H1 (cell line): ENCODE data around the gene CDK3. TPM values are rescaled to one million over a fixed set of nuclear protein-coding genes. Genes with fewer than 3 reads are reported as not detected.

ENCODE experiments used
- CTCF ChIA-PET: fragments of 300-600 bp; sonication (Branson Sonifier 250); formaldehyde crosslinking; loops from one replicate; lab custom pipeline; 2021; ENCODE audit not compliant: partially characterized antibody; lab: Charles Lee
- POLR2A ChIA-PET: fragments of 300-600 bp; sonication (Branson Sonifier 250); formaldehyde crosslinking; loops from one replicate; lab custom pipeline; 2021; ENCODE audit warnings: inconsistent platforms; ENCODE audit not compliant: partially characterized antibody; lab: Charles Lee
- DNase-seq, 2 experiments: peaks; one replicate each; pipeline versions ENCODE4 v3.0.0 to v3.0.0-alpha.2; 2010 to 2022; ENCODE audit warnings: low spot score in 2 of 2, low read depth in 1 of 2, mixed read lengths in 1 of 2
- FAIRE-seq: peaks from 2 replicates; lab custom pipeline; 2011; peaks lifted over from hg19 to GRCh38; lab: Jason Lieb, UNC
- H2AFZ ChIP-seq: 2 replicates; pipeline ENCODE4 v1.8.1; 2012; ENCODE audit warnings: low read length, inconsistent platforms
- H2AK5ac ChIP-seq: 2 replicates; pipeline ENCODE4 v1.6.1; 2013; ENCODE audit warnings: low read depth, low read length
- H2BK120ac ChIP-seq: replicated peaks from 2 replicates; pipeline ENCODE3; 2013; ENCODE audit warnings: low read depth, low read length, inconsistent platforms
- H2BK12ac ChIP-seq: 2 replicates; pipeline ENCODE4 v1.6.1; 2013; ENCODE audit warnings: low read depth, low read length
- H2BK15ac ChIP-seq: 2 replicates; pipeline ENCODE4 v1.6.1; 2013; ENCODE audit warnings: low read length
- H2BK20ac ChIP-seq: 2 replicates; pipeline ENCODE4 v1.6.1; 2013; ENCODE audit warnings: low read length
- H2BK5ac ChIP-seq: 2 replicates; pipeline ENCODE4 v1.6.1; 2013; ENCODE audit warnings: low read depth, low read length
- H3K14ac ChIP-seq: 2 replicates; pipeline ENCODE4 v1.6.1; 2013; ENCODE audit warnings: inconsistent platforms; ENCODE audit not compliant: insufficient read length
- H3K18ac ChIP-seq: 2 replicates; pipeline ENCODE4 v1.6.1; 2013; ENCODE audit warnings: low read length; ENCODE audit errors: extremely low read depth
- H3K23ac ChIP-seq: 2 replicates; pipeline ENCODE4 v1.6.1; 2013; ENCODE audit warnings: inconsistent platforms; ENCODE audit not compliant: insufficient read length
- H3K23me2 ChIP-seq: 2 replicates; pipeline ENCODE4 v1.6.1; 2013; ENCODE audit warnings: low read depth, low read length
- H3K27ac ChIP-seq: 2 replicates; pipeline ENCODE4 v1.6.1; 2011; ENCODE audit warnings: low read depth, low read length, inconsistent platforms
- H3K27me3 ChIP-seq, 4 experiments: replicated peaks in 1 of 4; 1 replicate in 1 of 4; 2 replicates in 3 of 4; pipeline versions ENCODE4 v1.6.1 to v1.8.1; 2011 to 2013; ENCODE audit warnings: low read length in 3 of 4, mild to moderate bottlenecking in 3 of 4, inconsistent platforms in 2 of 4, mixed read lengths in 2 of 4, moderate library complexity in 1 of 4; ENCODE audit not compliant: control insufficient read depth in 3 of 4, insufficient read depth in 3 of 4; ENCODE audit errors: extremely low read depth in 1 of 4
- H3K36me3 ChIP-seq, 4 experiments: 2 replicates each; pipeline versions ENCODE4 v1.6.1 to v1.8.1; 2011 to 2013; ENCODE audit warnings: mild to moderate bottlenecking in 4 of 4, low read length in 3 of 4, moderate library complexity in 2 of 4, control low read depth in 1 of 4, inconsistent platforms in 1 of 4; ENCODE audit not compliant: insufficient read depth in 4 of 4, control insufficient read depth in 2 of 4
- H3K4ac ChIP-seq: replicated peaks from 2 replicates; pipeline ENCODE3; 2013; ENCODE audit warnings: low read length, low read depth, mixed read lengths, inconsistent platforms; ENCODE audit not compliant: insufficient read length
- H3K4me1 ChIP-seq, 4 experiments: replicated peaks in 1 of 4; 1 replicate in 1 of 4; 2 replicates in 3 of 4; pipeline versions ENCODE4 v1.6.1 to v1.8.1; 2011 to 2013; ENCODE audit warnings: low read length in 3 of 4, inconsistent platforms in 2 of 4, mixed read lengths in 1 of 4; ENCODE audit not compliant: insufficient read depth in 4 of 4, control insufficient read depth in 3 of 4
- H3K4me2 ChIP-seq, 2 experiments: 2 replicates each; pipeline versions ENCODE4 v1.6.1 to v1.8.1; 2011 to 2013; ENCODE audit warnings: low read depth in 2 of 2, low read length in 2 of 2, control low read depth in 1 of 2, inconsistent platforms in 1 of 2, mild to moderate bottlenecking in 1 of 2; ENCODE audit not compliant: insufficient read depth in 1 of 2
- H3K4me3 ChIP-seq, 4 experiments: fragments of 200-600, 300-600 bp in 1 of 4; sonication (generic), shearing (Covaris generic), sonication (Bioruptor Twin) in 1 of 4; 2 replicates each; pipeline versions ENCODE4 v1.5.1 to v1.8.1; 2011 to 2016; ENCODE audit warnings: low read length in 4 of 4, low read depth in 3 of 4, control low read depth in 2 of 4, inconsistent platforms in 2 of 4, mild to moderate bottlenecking in 2 of 4, mixed read lengths in 1 of 4, moderate library complexity in 1 of 4; ENCODE audit not compliant: insufficient read depth in 2 of 4; ENCODE audit errors: extremely low read depth in 1 of 4
- H3K56ac ChIP-seq: replicated peaks from 2 replicates; pipeline ENCODE3; 2013; ENCODE audit warnings: low read depth, mild to moderate bottlenecking, mixed read lengths, low read length, inconsistent platforms; ENCODE audit not compliant: insufficient read length
- H3K79me1 ChIP-seq: 2 replicates; pipeline ENCODE4 v1.6.1; 2013; ENCODE audit warnings: low read depth, low read length, control low read depth
- H3K79me2 ChIP-seq, 2 experiments: 2 replicates each; pipeline versions ENCODE4 v1.6.1 to v1.8.1; 2012 to 2013; ENCODE audit warnings: low read length in 2 of 2, mild to moderate bottlenecking in 2 of 2, inconsistent platforms in 1 of 2; ENCODE audit not compliant: insufficient read depth in 2 of 2, control insufficient read depth in 1 of 2
- H3K9ac ChIP-seq, 4 experiments: replicated peaks in 1 of 4; 1 replicate in 1 of 4; 2 replicates in 3 of 4; pipeline versions ENCODE4 v1.6.1 to v1.8.1; 2011 to 2013; ENCODE audit warnings: low read depth in 3 of 4, low read length in 3 of 4, control low read depth in 2 of 4, mild to moderate bottlenecking in 2 of 4, moderate library complexity in 2 of 4, inconsistent platforms in 1 of 4; ENCODE audit errors: extremely low read depth in 1 of 4
- H3K9me3 ChIP-seq, 2 experiments: 2 replicates each; pipeline versions ENCODE4 v1.6.1 to v1.8.1; 2012 to 2013; ENCODE audit warnings: mild to moderate bottlenecking in 2 of 2, moderate library complexity in 2 of 2, control low read depth in 1 of 2, inconsistent platforms in 1 of 2, low read depth in 1 of 2, low read length in 1 of 2, mixed read lengths in 1 of 2; ENCODE audit not compliant: insufficient read depth in 2 of 2
- H4K20me1 ChIP-seq, 2 experiments: replicated peaks in 1 of 2; 2 replicates each; pipeline versions ENCODE3 to v1.8.1; 2011 to 2013; ENCODE audit warnings: inconsistent platforms in 2 of 2, low read length in 2 of 2, mild to moderate bottlenecking in 1 of 2; ENCODE audit not compliant: insufficient read depth in 2 of 2, control insufficient read depth in 1 of 2
- H4K5ac ChIP-seq: 2 replicates; pipeline ENCODE4 v1.6.1; 2013; ENCODE audit warnings: low read length, low read depth, mixed read lengths, inconsistent platforms; ENCODE audit not compliant: insufficient read length
- H4K8ac ChIP-seq: 2 replicates; pipeline ENCODE4 v1.8.0; 2013; ENCODE audit warnings: mild to moderate bottlenecking, moderate library complexity, low read length, inconsistent platforms; ENCODE audit not compliant: insufficient read depth; ENCODE audit errors: extremely low read depth
- H4K91ac ChIP-seq: replicated peaks from 2 replicates; pipeline ENCODE3; 2013; ENCODE audit warnings: low read length, mixed read lengths, inconsistent platforms; ENCODE audit not compliant: insufficient read length
- ASH2L ChIP-seq: fragments of 200-600, 300-600 bp; sonication (generic); IDR thresholded peaks from one replicate; pipeline ENCODE4 v1.7.1; 2017; ENCODE audit warnings: low read length
- ATF2 ChIP-seq: IDR thresholded peaks from 2 replicates; pipeline ENCODE4 v1.6.1; 2012; ENCODE audit warnings: low read length, inconsistent platforms
- BACH1 ChIP-seq: IDR thresholded peaks from 2 replicates; pipeline ENCODE4 v1.6.1; 2012; ENCODE audit warnings: low read length, improper control_type of control experiment
- CHD1 ChIP-seq: IDR thresholded peaks from 2 replicates; pipeline ENCODE4 v1.6.1; 2012; ENCODE audit warnings: low read depth, low read length, improper control_type of control experiment
- CHD2 ChIP-seq: IDR thresholded peaks from 2 replicates; pipeline ENCODE4 v1.6.1; 2012; ENCODE audit warnings: low read length, improper control_type of control experiment
- GTF2F1 ChIP-seq: IDR thresholded peaks from 2 replicates; pipeline ENCODE4 v1.6.1; 2012; ENCODE audit warnings: low read depth, low read length, improper control_type of control experiment, borderline replicate concordance
- JUN ChIP-seq: IDR thresholded peaks from 2 replicates; pipeline ENCODE4 v1.6.1; 2011; ENCODE audit warnings: low read depth, mild to moderate bottlenecking, improper control_type of control experiment, low read length
- JUND ChIP-seq: IDR thresholded peaks from 2 replicates; pipeline ENCODE4 v1.6.1; 2011; ENCODE audit warnings: mild to moderate bottlenecking, improper control_type of control experiment, low read length
- MAFK ChIP-seq: IDR thresholded peaks from 2 replicates; pipeline ENCODE4 v1.6.1; 2012; ENCODE audit warnings: low read depth, mild to moderate bottlenecking, improper control_type of control experiment, low read length
- POLR2A ChIP-seq, 2 experiments: IDR thresholded peaks; 1 replicate in 1 of 2; 2 replicates in 1 of 2; pipeline ENCODE4 v1.6.1; 2011; ENCODE audit warnings: low read depth in 2 of 2, low read length in 2 of 2, mild to moderate bottlenecking in 2 of 2; ENCODE audit errors: control extremely low read depth in 1 of 2
- POU5F1 ChIP-seq: IDR thresholded peaks from 2 replicates; pipeline ENCODE4 v1.6.1; 2011; ENCODE audit warnings: low read depth, mild to moderate bottlenecking, low read length, moderate library complexity
- RNF2 ChIP-seq: fragments of 200-900, 300-1000 bp; sonication (generic); IDR thresholded peaks from 2 replicates; pipeline ENCODE4 v1.7.1; 2016; ENCODE audit warnings: borderline replicate concordance, low read depth, mild to moderate bottlenecking, antibody characterized with exemption, low read length; ENCODE audit not compliant: poor library complexity, severe bottlenecking; ENCODE audit errors: missing control alignments
- SIN3A ChIP-seq, 2 experiments: IDR thresholded peaks in 1 of 2; conservative IDR thresholded peaks in 1 of 2; 2 replicates each; pipeline ENCODE4 v1.6.1; 2011 to 2012; ENCODE audit warnings: low read length in 2 of 2, improper control_type of control experiment in 1 of 2, low read depth in 1 of 2, mild to moderate bottlenecking in 1 of 2
- WGBS, 2 experiments: shearing (Covaris generic) in 1 of 2; methylation state at CpG; one replicate each; pipeline versions ENCODE4 v1.1.6 to v1.1.7; 2013 to 2015; ENCODE audit warnings: low lambda C conversion rate in 2 of 2, mixed read lengths in 2 of 2, inconsistent platforms in 1 of 2, low coverage in 1 of 2, missing lambda C conversion rate in 1 of 2; ENCODE audit not compliant: insufficient replicate concordance in 2 of 2, insufficient coverage in 1 of 2, insufficient read length in 1 of 2; ENCODE audit errors: extremely low coverage in 1 of 2, missing lambda C conversion rate in 1 of 2; 5-methylcytosine and 5-hydroxymethylcytosine counted together
- polyA plus RNA-seq, 7 experiments: library from polyadenylated mRNA; depleted of rRNA in 3 of 7; stranded (reverse) in 5 of 7; unstranded in 2 of 7; fragments of >200 nt in 5 of 7; fragments of 200-250 nt in 2 of 7; gene quantifications; 1 replicate in 5 of 7; 2 replicates in 1 of 7; 4 replicates in 1 of 7; pipeline versions ENCODE4 v1.2.1 to v1.2.3, GENCODE V29; 2011 to 2013; ENCODE audit warnings: missing spikeins in 2 of 7, mixed read lengths in 2 of 7
- total RNA-seq: library from RNA; stranded (reverse); fragmentation: NEBNext Ultra II Directional; extraction: Animal tissue kit (Norgen Biotek cat#: 25700); gene quantifications from 2 replicates; pipeline ENCODE4 v1.2.1, GENCODE V29; 2021

The CDK3 gene
- total and polyA plus RNA-seq, 2 of the 8 experiments (the other 6 are each of a cell fraction or from before 2014, with no cell fraction given), result 10.0 to 14.6 TPM

- no peaks in the 10 kb centered on the region for H3K27me3 ChIP-seq
- DNase-seq (no peak), FAIRE-seq (no peak)
- no peak overlapping the region for H3K18ac ChIP-seq
- no peak overlapping the region for H3K14ac ChIP-seq
- 91% methylated on average over 24 of the region's 24 CpGs; no CpG with 5 or more reads in 1 of the 2 experiments for WGBS, 2 experiments
- H2BK5ac ChIP-seq, result no peak overlapping the region
- H2AFZ ChIP-seq, result no peak overlapping the region
- H3K4me1 ChIP-seq, result peaks cover 0 to 3% (median 1%) of the 10 kb centered on the region in 4 experiments; a peak in 3 of 7 replicates
- no peaks in the 10 kb centered on the region for H3K23me2 ChIP-seq
- H3K36me3 ChIP-seq, result no peaks in the 10 kb centered on the region
- no peak overlapping the region for H3K56ac ChIP-seq
- no peaks in the 10 kb centered on the region for H3K9me3 ChIP-seq
- no peak overlapping the region for H3K4ac ChIP-seq
- no peak overlapping the region for H2BK20ac ChIP-seq
- POLR2A ChIA-PET, result interaction anchor here (1.8 kb wide), 1 partner anchor 8 kb away, joined by 4 read pairs; no protein-coding TSS in a partner anchor
- no peak overlapping the region for H3K23ac ChIP-seq
- H3K27ac ChIP-seq, result no peak overlapping the region
- no peak overlapping the region for H3K4me3 ChIP-seq
- no peaks in the 10 kb centered on the region for H4K20me1 ChIP-seq
- H4K5ac ChIP-seq, result no peak overlapping the region
- H3K79me1 ChIP-seq, result no peaks in the 10 kb centered on the region
- H4K91ac ChIP-seq, result no peak overlapping the region
- H4K8ac ChIP-seq, result no peak overlapping the region
- CTCF ChIA-PET, result interaction anchor here (0.6 to 32.0 kb wide), 4 partner anchors 8 to 276 kb away, joined by 3 to 885 read pairs (median 4); partner anchors contain the start of genes MRPL38 and TRIM65
- H2BK120ac ChIP-seq, result no peak overlapping the region
- H3K79me2 ChIP-seq, result no peaks in the 10 kb centered on the region
- H2BK15ac ChIP-seq, result no peak overlapping the region
- H3K4me2 ChIP-seq, result no peak overlapping the region
- no peak overlapping the region for H3K9ac ChIP-seq
- H2BK12ac ChIP-seq, result no peak overlapping the region
- no peak overlapping the region for H2AK5ac ChIP-seq
- TF ChIP-seq CHD2, result no peak
- TF ChIP-seq POLR2A (IDR thresholded peaks at IDR 0.05; ENCODE audit: control extremely low read depth in 1 of 2, low read depth in 2 of 2, low read length in 2 of 2), result no peak
- no peak for TF ChIP-seq JUN
- no peak for TF ChIP-seq GTF2F1
- no peak for TF ChIP-seq JUND
- no peak for TF ChIP-seq BACH1
- TF ChIP-seq ASH2L, result no peak
- no peak for TF ChIP-seq POU5F1
- TF ChIP-seq RNF2, result no peak
- no peak for TF ChIP-seq SIN3A (conservative IDR thresholded peaks at IDR 0.05 in 1 of 2, IDR thresholded peaks at IDR 0.05 in 1 of 2; ENCODE audit: low read depth in 1 of 2, low read length in 2 of 2)
- no peak for TF ChIP-seq MAFK
- TF ChIP-seq ATF2, result no peak
- TF ChIP-seq CHD1, result no peak
These were observed 21.6 kb downstream of the CDK3 start for GRCh38 chr17:76022285-76022684.
